NOMO-1 treated with dmso at 0.1 percent for 144 hours (cell line): ENCODE data around the gene GJA5.

Experiments used
- DNase-seq: peaks from one replicate; lab custom pipeline; 2025; ENCODE audit not compliant: unreplicated experiment; lab: John Stamatoyannopoulos, UW

The GJA5 gene

DNA sequence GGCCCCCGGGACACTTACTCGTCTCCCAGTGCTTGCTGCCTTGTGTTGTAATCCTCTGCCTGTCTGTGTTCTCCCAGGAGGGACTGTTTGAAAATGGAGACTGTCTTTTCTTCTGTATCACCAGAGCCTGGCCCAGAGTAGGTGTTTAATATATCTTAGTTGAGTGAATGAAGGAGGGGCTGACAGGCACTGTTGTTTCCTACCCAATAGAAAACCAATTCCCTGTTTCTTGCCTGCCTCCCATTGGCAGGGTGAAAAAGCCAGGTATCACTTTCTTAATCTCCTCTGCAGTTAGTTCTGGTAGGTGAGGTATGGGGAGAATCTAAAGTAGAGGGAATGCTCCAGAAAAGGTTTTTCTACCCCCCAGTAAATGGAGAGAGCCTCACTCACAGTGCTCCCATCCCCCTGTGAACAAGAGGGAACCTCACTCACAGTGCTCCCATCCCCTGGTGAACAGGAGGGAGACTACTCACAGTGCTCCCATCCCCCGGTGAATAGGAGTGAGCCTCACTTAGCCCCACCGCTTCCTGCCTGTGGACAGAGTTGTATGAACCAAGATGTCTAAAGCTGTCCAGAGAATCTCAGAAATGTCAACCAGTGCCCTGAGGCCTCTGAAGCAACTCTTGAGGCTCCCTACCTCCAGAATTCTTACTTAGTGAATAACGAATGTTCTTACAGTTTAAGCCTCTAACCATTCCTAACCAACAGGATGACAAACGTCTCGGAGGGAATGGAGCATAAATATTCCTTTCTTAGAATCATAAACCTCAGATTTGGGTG is at the start of gene GJA5:
GJA5 (minus strand) TSS at position 122 of the 780 bp plus-strand sequence. CDS start 1,364 bp downstream, outside the sequence.
- DNase-seq = no peak

DNA sequence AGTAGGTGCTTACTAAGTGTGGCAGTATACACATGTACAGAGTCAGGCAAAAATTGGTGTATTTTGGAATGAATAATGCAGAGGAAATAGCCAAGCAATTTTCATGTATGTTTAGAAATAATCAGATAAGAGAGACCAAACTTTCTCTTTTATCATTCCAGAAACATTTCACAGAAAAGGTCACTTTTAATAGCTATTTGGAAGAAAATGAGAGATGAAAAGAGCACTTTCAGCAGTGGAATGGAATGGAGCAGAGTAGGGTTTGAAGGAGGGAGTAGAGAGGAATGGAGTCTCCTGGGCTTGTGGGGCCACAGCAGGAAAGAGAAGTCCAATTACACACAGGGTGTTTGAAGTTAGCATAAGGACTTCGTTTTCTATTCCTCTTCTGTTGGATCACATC is 48.8 kb upstream of the GJA5 start:
- no peak for DNase-seq

- DNase-seq = no peak
Observed at GRCh38 chr1:147808025-147808424, 47.6 kb upstream of the GJA5 start.

DNA sequence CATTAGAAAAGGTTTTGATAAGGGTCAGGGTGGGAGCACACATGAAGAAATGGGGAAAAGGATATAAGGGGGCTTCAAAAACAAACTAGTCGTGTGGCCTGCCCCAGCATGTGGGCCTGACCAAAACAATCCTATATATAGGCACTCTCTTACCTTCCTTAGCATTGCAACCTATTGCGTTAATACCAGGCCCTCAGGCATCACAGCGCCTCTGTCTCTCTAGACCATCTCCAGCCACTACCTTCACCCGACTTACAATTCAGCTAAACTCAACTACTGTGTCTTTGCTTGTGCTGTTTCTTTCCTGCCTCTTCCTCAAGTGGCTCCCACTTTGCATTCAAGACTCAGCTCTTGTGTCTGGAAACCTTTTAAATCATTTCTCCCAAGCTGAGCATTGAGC is 47.0 kb upstream of the GJA5 start:
- DNase-seq = no peak

- no peak for DNase-seq
Observed at GRCh38 chr1:147804942-147805723, 44.7 kb upstream of the GJA5 start.

GRCh38 chr1:147800804-147801203 is 40.4 kb upstream of the GJA5 start:
- no peak for DNase-seq

- no peak for DNase-seq
Observed at GRCh38 chr1:147798731-147799130, 38.3 kb upstream of the GJA5 start.

DNA sequence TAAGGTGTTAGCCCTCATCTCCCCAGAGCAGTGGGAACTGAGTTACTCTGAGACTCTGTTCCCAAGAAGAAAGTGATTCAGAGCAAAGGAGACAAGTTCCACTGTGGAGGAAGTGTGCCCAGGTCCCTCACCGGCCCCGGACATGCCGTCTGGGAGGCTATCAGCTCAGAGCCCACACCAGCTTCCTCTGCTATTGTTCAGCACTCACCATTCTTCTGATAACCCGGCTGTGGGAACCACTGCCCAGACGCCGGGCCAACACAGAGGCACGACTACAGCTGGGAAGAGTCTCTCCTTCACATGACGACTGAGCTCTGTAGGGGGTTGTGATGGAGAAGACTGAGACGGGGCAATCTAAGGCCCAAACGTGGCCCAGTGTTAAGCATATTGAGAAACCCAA is 34.2 kb upstream of the GJA5 start:
- DNase-seq = no peak

- DNase-seq = no peak
Observed at GRCh38 chr1:147791876-147792275, 31.5 kb upstream of the GJA5 start.

DNA sequence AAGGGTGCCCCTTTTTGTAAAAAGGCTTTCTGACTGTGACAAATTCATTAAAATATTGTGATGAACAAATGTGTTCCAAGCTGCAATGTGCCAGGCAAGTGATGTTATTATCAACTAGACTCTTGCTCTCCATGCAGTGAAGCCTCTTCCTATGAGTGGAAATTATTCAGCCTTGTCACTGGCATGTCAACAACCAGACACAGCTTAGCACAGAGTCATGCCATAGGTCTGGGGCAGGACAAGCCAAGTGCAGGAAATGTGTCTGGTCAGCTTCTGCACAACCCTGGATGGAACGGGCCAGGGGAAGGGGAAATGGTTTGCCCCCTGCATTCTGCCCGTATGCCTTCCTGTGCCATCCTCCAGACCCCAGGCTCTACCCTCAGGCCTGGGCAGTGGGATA is 27.4 kb upstream of the GJA5 start:
- DNase-seq = no peak

- no peak for DNase-seq
Observed at GRCh38 chr1:147786536-147786935, 26.1 kb upstream of the GJA5 start.

DNA sequence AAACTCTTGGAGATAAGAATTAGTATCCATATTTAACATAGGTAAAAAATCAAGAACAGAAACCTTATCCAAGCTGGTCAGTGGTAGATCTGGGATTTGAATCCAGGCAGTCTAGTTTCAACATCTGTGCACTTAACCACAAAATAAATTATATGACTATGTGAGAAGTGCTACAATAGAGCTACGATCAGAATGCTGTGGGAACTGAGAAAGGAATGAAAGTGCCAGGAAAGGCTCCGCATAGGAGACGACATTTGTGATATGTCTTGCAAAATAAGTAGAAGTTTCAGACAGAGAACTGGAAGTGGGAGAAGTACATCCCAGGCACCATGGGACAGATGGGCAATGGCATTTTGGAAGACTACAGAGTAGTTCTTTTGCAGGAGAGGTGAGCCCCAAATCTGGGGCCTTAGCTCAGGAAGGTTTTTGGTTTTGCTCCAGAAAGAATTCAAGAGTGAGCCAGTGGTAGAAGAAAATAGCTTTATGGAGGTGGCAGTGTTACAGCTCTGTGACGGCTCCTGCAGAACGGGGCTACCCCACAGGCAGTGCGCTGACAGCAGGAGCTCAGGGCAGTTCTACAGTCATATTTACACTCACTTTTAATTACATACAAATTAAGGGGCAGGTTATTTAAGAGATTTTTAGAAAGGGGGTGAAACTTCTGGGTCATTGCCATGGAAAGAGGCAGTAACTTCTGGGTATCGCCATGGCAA is 25.5 kb upstream of the GJA5 start:
- DNase-seq = no peak

GRCh38 chr1:147784941-147785340 is 24.5 kb upstream of the GJA5 start:
- DNase-seq = no peak

DNA sequence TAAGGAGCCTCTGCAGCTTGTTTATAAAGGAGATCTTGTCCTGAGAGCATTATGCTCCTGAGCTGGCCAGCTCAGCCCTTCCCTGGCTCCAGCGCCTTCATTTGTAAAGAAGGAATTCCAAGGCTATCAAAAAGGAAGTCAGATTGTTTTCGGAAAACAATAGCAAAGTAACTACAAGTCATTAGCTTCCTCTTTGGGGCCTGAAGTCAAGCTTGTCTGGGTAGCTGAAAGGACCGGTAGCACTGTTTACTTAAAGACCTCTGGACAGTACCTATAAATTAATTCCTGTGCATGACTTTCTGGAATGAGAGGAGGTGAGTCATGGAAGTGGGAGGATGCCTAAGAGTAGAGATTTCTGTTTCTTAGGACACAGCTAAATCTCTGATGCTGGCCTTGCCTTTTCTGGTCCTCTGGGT is 20.7 kb upstream of the GJA5 start:
- no peak for DNase-seq

DNA sequence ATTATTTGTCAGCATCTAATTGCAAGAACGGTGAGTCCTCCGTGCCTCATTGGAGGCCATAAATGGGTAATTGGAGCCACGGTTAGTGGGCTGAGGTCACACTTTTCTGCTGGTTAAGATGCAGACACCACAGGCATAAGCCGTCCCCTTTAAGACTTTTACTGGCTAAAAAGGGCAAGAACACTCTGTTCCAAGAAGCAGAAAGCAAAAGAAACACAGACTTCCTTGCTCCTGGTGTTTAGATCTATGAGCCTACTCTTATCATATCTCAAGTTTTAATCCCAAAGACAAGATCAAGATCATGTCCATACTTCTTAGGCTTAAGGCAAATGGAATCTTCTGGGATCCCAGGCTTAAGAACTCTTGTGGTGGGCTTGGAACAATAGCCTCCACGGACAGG is 17.3 kb upstream of the GJA5 start:
- no peak for DNase-seq

DNA sequence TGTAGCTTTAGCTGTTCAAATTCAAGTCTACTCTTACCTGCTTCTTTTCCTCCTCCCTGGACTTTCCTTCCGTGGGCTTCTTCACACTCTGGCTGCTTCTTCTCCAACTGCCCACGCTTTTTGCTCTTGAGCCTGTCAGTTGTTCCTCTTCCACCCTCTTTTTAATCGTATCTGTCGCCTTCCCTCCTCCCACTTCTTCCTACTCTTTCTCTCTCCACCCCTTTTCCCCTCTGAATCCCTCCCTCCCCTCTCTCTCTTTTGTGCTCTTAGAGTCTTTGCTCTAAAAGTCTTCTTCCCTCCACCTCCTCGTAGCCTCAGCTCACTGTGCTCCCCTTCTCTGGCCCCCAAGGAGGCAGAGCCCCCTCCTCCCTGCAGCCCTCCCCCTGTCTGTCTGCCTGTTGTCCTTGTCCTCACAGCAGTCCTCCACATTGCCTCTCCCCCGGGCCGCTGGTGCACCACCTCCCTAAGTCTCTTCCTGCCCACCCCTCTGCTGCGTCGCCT is 12.9 kb upstream of the GJA5 start:
- DNase-seq = no peak

DNA sequence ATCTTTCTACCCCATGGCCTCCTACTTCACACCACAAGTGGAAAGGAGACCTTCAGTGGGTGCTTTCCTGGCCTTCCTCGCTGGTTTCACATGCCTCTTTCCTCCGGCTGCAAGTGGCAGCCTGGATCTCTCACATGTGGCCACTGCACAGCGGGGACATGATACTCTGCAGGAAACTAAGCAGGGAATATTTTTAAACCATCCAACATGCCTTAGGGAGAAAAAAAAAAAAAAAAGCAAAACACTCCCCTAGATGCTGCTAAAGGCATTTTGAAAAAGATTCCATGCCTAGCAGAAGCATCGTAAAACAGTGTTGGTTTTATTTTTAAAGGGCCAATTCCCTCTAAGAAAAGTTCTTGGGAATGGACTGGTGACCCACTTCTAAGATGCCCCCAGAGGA is 12.2 kb upstream of the GJA5 start:
- DNase-seq = no peak

DNA sequence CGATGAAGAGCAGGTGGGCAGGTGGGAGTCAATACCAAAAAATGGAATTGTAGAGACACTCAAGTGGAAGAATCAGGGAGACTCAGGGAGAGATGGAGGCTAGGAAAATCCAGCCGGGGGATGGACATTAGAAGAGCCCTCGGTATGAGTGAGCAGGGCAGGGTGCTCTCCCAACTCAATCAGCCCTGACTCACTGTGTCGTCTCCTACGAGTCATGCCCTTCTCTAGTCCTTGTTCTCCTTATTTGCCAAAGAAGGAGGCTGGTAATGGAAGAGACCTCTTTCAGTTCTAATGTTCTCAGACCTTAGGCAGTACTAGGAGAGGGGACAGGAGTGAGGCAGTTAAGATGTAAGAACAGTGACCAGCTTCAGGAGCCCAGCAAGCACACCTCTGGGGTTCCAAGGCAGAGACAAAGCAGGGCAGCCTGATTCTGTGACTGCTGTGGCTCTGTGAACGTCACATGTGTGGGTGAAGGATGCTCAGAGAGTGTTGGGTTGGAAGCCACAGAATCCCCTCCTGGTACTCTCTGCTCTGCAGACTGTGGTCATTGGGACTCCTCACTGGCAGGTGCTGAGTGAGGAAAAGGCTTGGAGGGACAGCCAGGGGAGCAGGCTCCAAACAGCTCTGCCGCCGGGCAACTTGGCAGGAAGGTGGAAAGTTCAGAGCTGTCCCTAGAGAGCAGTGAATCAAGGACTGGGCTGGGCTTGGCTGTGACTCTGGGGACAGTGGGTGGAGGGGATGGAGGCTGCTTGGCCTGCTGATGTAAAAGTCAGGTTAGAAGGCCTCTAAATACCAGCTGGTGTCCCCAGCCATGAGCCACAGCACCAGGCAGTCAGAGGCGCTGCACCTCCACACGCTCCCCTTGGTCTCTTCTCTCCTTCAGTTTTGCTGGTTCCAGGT is 11.1 kb upstream of the GJA5 start:
- DNase-seq = no peak

GRCh38 chr1:147769106-147769505 is 8.7 kb upstream of the GJA5 start:
- no peak for DNase-seq

GRCh38 chr1:147768582-147768981 is 8.2 kb upstream of the GJA5 start:
- DNase-seq = no peak

- no peak for DNase-seq
Observed at GRCh38 chr1:147768101-147768500, 7.7 kb upstream of the GJA5 start.
